ENCODE data around the gene UMPS.

Gene UMPS

GRCh38 chr3:124730129-124730940 lies at the start of gene UMPS:
UMPS (plus strand) TSS chr3:124730452; CDS start chr3:124730472, 20 bp downstream.
- H3K36me3 ChIP-seq (ENCODE audit: control insufficient read depth, insufficient read depth, low read length): peaks cover 17% of the 10 kb centered on the region

GRCh38 chr3:124680521-124680920 lies 49.7 kb upstream of the UMPS start:
- Histone ChIP-seq H3K9ac (ENCODE audit: low read length) (no peak overlapping the region), H3K36me3 (ENCODE audit: control insufficient read depth, insufficient read depth, low read length) (no peaks in the 10 kb centered on the region), H3K27me3 (ENCODE audit: control insufficient read depth, insufficient read depth, low read length) (no peaks in the 10 kb centered on the region), H3K4me3 (ENCODE audit: low read depth, low read length) (no peak overlapping the region), H3K4me1 (ENCODE audit: control insufficient read depth, insufficient read depth, low read length) (no peaks in the 10 kb centered on the region), H3K9me3 (ENCODE audit: control insufficient read depth, insufficient read depth, low read depth, low read length) (no peaks in the 10 kb centered on the region), H3K27ac (ENCODE audit: low read depth, low read length) (no peak overlapping the region)

More at GRCh38 chr3:124730129-124730940, at the start of gene UMPS:
- Histone ChIP-seq H3K9me3 (ENCODE audit: control insufficient read depth, insufficient read depth, low read depth, low read length) (no peaks in the 10 kb centered on the region), H3K4me1 (ENCODE audit: control insufficient read depth, insufficient read depth, low read length) (peaks cover 11% of the 10 kb centered on the region), H3K9ac (ENCODE audit: low read length) (peak within 1 kb of the TSS; percentile 99), H3K27ac (ENCODE audit: low read depth, low read length) (peak within 1 kb of the TSS; percentile 45), H3K4me3 (ENCODE audit: low read depth, low read length) (peak within 1 kb of the TSS; percentile 98), H3K27me3 (ENCODE audit: control insufficient read depth, insufficient read depth, low read length) (no peaks in the 10 kb centered on the region; the same call in 1 of the 2 replicates)

GRCh38 chr3:124682263-124682662 lies 48.0 kb upstream of the UMPS start:
- Histone ChIP-seq H3K27ac (ENCODE audit: low read depth, low read length) (no peak overlapping the region), H3K36me3 (ENCODE audit: control insufficient read depth, insufficient read depth, low read length) (no peaks in the 10 kb centered on the region), H3K4me1 (ENCODE audit: control insufficient read depth, insufficient read depth, low read length) (no peaks in the 10 kb centered on the region), H3K9ac (ENCODE audit: low read length) (no peak overlapping the region), H3K9me3 (ENCODE audit: control insufficient read depth, insufficient read depth, low read depth, low read length) (no peaks in the 10 kb centered on the region), H3K4me3 (ENCODE audit: low read depth, low read length) (no peak overlapping the region), H3K27me3 (ENCODE audit: control insufficient read depth, insufficient read depth, low read length) (no peaks in the 10 kb centered on the region)

GRCh38 chr3:124684459-124684858 lies 45.8 kb upstream of the UMPS start:
- Histone ChIP-seq H3K9me3 (ENCODE audit: control insufficient read depth, insufficient read depth, low read depth, low read length) (no peaks in the 10 kb centered on the region), H3K27me3 (ENCODE audit: control insufficient read depth, insufficient read depth, low read length) (no peaks in the 10 kb centered on the region), H3K36me3 (ENCODE audit: control insufficient read depth, insufficient read depth, low read length) (no peaks in the 10 kb centered on the region), H3K27ac (ENCODE audit: low read depth, low read length) (no peak overlapping the region), H3K9ac (ENCODE audit: low read length) (no peak overlapping the region), H3K4me3 (ENCODE audit: low read depth, low read length) (no peak overlapping the region), H3K4me1 (ENCODE audit: control insufficient read depth, insufficient read depth, low read length) (no peaks in the 10 kb centered on the region)

GRCh38 chr3:124685067-124685466 lies 45.2 kb upstream of the UMPS start:
- Histone ChIP-seq H3K27ac (ENCODE audit: low read depth, low read length) (no peak overlapping the region), H3K36me3 (ENCODE audit: control insufficient read depth, insufficient read depth, low read length) (no peaks in the 10 kb centered on the region), H3K9ac (ENCODE audit: low read length) (no peak overlapping the region)

GRCh38 chr3:124685481-124685880 lies 44.8 kb upstream of the UMPS start:
- Histone ChIP-seq H3K4me3 (ENCODE audit: low read depth, low read length) (no peak overlapping the region), H3K36me3 (ENCODE audit: control insufficient read depth, insufficient read depth, low read length) (no peaks in the 10 kb centered on the region)

More at GRCh38 chr3:124685067-124685466, 45.2 kb upstream of the UMPS start:
- Histone ChIP-seq H3K27me3 (ENCODE audit: control insufficient read depth, insufficient read depth, low read length) (no peaks in the 10 kb centered on the region), H3K4me1 (ENCODE audit: control insufficient read depth, insufficient read depth, low read length) (no peaks in the 10 kb centered on the region), H3K4me3 (ENCODE audit: low read depth, low read length) (no peak overlapping the region), H3K9me3 (ENCODE audit: control insufficient read depth, insufficient read depth, low read depth, low read length) (no peaks in the 10 kb centered on the region)

GRCh38 chr3:124686028-124686670 lies 44.1 kb upstream of the UMPS start:
- Histone ChIP-seq H3K36me3 (ENCODE audit: control insufficient read depth, insufficient read depth, low read length) (no peaks in the 10 kb centered on the region), H3K9ac (ENCODE audit: low read length) (no peak overlapping the region), H3K27me3 (ENCODE audit: control insufficient read depth, insufficient read depth, low read length) (no peaks in the 10 kb centered on the region), H3K4me1 (ENCODE audit: control insufficient read depth, insufficient read depth, low read length) (no peaks in the 10 kb centered on the region), H3K4me3 (ENCODE audit: low read depth, low read length) (no peak overlapping the region), H3K27ac (ENCODE audit: low read depth, low read length) (no peak overlapping the region), H3K9me3 (ENCODE audit: control insufficient read depth, insufficient read depth, low read depth, low read length) (no peaks in the 10 kb centered on the region)

More at GRCh38 chr3:124685481-124685880, 44.8 kb upstream of the UMPS start:
- H3K9me3 ChIP-seq (ENCODE audit: control insufficient read depth, insufficient read depth, low read depth, low read length): no peaks in the 10 kb centered on the region
- no peaks in the 10 kb centered on the region for H3K4me1 ChIP-seq (ENCODE audit: control insufficient read depth, insufficient read depth, low read length)
- H3K9ac ChIP-seq (ENCODE audit: low read length): no peak overlapping the region
- H3K27ac ChIP-seq (ENCODE audit: low read depth, low read length): no peak overlapping the region
- no peaks in the 10 kb centered on the region for H3K27me3 ChIP-seq (ENCODE audit: control insufficient read depth, insufficient read depth, low read length)

GRCh38 chr3:124688581-124689454 lies 41.4 kb upstream of the UMPS start:
- Histone ChIP-seq H3K9me3 (ENCODE audit: control insufficient read depth, insufficient read depth, low read depth, low read length) (no peaks in the 10 kb centered on the region), H3K4me3 (ENCODE audit: low read depth, low read length) (no peak overlapping the region), H3K4me1 (ENCODE audit: control insufficient read depth, insufficient read depth, low read length) (no peaks in the 10 kb centered on the region), H3K27me3 (ENCODE audit: control insufficient read depth, insufficient read depth, low read length) (no peaks in the 10 kb centered on the region), H3K27ac (ENCODE audit: low read depth, low read length) (no peak overlapping the region), H3K9ac (ENCODE audit: low read length) (no peak overlapping the region), H3K36me3 (ENCODE audit: control insufficient read depth, insufficient read depth, low read length) (no peaks in the 10 kb centered on the region)

GRCh38 chr3:124691599-124691998 lies 38.7 kb upstream of the UMPS start:
- H3K27ac ChIP-seq (ENCODE audit: low read depth, low read length): no peak overlapping the region
- H3K36me3 ChIP-seq (ENCODE audit: control insufficient read depth, insufficient read depth, low read length): no peaks in the 10 kb centered on the region
- no peak overlapping the region for H3K9ac ChIP-seq (ENCODE audit: low read length)
- H3K4me3 ChIP-seq (ENCODE audit: low read depth, low read length): no peak overlapping the region
- no peaks in the 10 kb centered on the region for H3K9me3 ChIP-seq (ENCODE audit: control insufficient read depth, insufficient read depth, low read depth, low read length)
- no peaks in the 10 kb centered on the region for H3K4me1 ChIP-seq (ENCODE audit: control insufficient read depth, insufficient read depth, low read length)
- no peaks in the 10 kb centered on the region for H3K27me3 ChIP-seq (ENCODE audit: control insufficient read depth, insufficient read depth, low read length)

- Histone ChIP-seq H3K9ac (ENCODE audit: low read length) (no peak overlapping the region), H3K9me3 (ENCODE audit: control insufficient read depth, insufficient read depth, low read depth, low read length) (no peaks in the 10 kb centered on the region), H3K27me3 (ENCODE audit: control insufficient read depth, insufficient read depth, low read length) (no peaks in the 10 kb centered on the region), H3K27ac (ENCODE audit: low read depth, low read length) (no peak overlapping the region), H3K36me3 (ENCODE audit: control insufficient read depth, insufficient read depth, low read length) (no peaks in the 10 kb centered on the region), H3K4me1 (ENCODE audit: control insufficient read depth, insufficient read depth, low read length) (no peaks in the 10 kb centered on the region), H3K4me3 (ENCODE audit: low read depth, low read length) (no peak overlapping the region)
Observed at GRCh38 chr3:124694486-124694885, 35.8 kb upstream of the UMPS start.

All from HUES6 (cell line).